Measurements from ENCODE around the gene ZNF544. TPM values are rescaled to one million over a fixed set of nuclear protein-coding genes. Genes with fewer than 3 reads are reported as not detected.
A peak's percentile ranks its signal among the peaks of the same experiment; 100 is the strongest.

The ZNF544 gene
- total and polyA plus RNA-seq, 2 of the 8 experiments (the other 6 are each of a cell fraction or from before 2014, with no cell fraction given) = 48.8 to 60.8 TPM

DNA sequence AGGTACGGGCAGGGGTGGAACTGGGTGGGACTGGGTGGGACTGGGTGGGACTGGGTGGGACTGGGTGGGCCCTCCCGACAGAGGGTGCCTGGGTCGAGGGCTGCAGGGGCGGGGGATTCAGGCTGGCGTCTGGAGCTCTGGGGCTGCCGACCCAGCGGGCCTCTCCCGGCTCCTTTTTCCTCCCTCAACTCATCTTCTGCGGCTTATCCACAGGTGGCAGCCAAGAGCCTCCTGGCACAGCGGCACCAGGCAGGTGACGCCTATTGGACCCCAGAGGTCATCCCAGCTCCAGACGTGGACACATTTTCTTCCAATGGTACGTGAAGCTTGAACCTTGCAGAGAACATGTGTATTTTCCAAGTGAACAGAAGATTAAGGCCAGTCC lies 533 bp downstream of the ZNF544 start:
- 8% methylated on average over 12 of the region's 13 CpGs; no CpG with 5 or more reads in 1 of the 2 experiments for WGBS, 2 experiments (ENCODE audit: extremely low coverage in 1 of 2, insufficient coverage in 1 of 2, insufficient read length in 1 of 2, insufficient replicate concordance in 2 of 2, low coverage in 1 of 2, low lambda C conversion rate in 2 of 2, missing lambda C conversion rate in 1 of 2)
- H3K79me1 ChIP-seq (ENCODE audit: low read depth, low read length) = peaks cover 11% of the 10 kb centered on the region
- TF ChIP-seq TAF1 (IDR thresholded peaks at IDR 0.05; ENCODE audit: low read depth, low read length) (no peak), SAP30 (IDR thresholded peaks at IDR 0.05; ENCODE audit: insufficient read depth, insufficient replicate concordance, low read length) (no peak), HDAC2 (IDR thresholded peaks at IDR 0.05; ENCODE audit: borderline replicate concordance in 1 of 2, low read depth in 2 of 2, low read length in 2 of 2) (no peak), KDM1A (IDR thresholded peaks at IDR 0.05; ENCODE audit: borderline replicate concordance, low read length) (no peak), RFX5 (IDR thresholded peaks at IDR 0.05; ENCODE audit: borderline replicate concordance, low read depth, low read length) (no peak), SP4 (IDR thresholded peaks at IDR 0.05; ENCODE audit: low read length) (no peak), SIN3A (conservative IDR thresholded peaks at IDR 0.05 in 1 of 2, IDR thresholded peaks at IDR 0.05 in 1 of 2; ENCODE audit: low read depth in 1 of 2, low read length in 2 of 2) (0 out of 4 replicates have a peak, but pooled peaks of 1 of the 2 experiments have one; percentile 40), POLR2A (IDR thresholded peaks at IDR 0.05; ENCODE audit: control extremely low read depth in 1 of 2, low read depth in 2 of 2, low read length in 2 of 2) (no peak), POLR2AphosphoS5 (IDR thresholded peaks at IDR 0.05; ENCODE audit: low read depth, low read length) (peak; percentile 28; the same call in 1 of the 2 replicates), CREB1 (IDR thresholded peaks at IDR 0.05) (no peak), ZNF274 (IDR thresholded peaks at IDR 0.05; ENCODE audit: borderline replicate concordance, extremely low read depth, low read length) (no peak)
- TF ChIP-seq, protein P1, sequence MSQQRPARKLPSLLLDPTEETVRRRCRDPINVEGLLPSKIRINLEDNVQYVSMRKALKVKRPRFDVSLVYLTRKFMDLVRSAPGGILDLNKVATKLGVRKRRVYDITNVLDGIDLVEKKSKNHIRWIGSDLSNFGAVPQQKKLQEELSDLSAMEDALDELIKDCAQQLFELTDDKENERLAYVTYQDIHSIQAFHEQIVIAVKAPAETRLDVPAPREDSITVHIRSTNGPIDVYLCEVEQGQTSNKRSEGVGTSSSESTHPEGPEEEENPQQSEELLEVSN (IDR thresholded peaks at IDR 0.05) = no peak

More for the DNA sequence above, 533 bp downstream of the ZNF544 start:
- peak in 1 of 2 experiments; percentile 50 for DNase-seq (ENCODE audit: low read depth in 1 of 2, low spot score in 2 of 2)
- Histone ChIP-seq H3K23me2 (ENCODE audit: low read depth, low read length) (peaks cover 10% of the 10 kb centered on the region), H4K91ac (replicated peaks; ENCODE audit: insufficient read length, low read length) (peak overlapping the region; percentile 73), H3K18ac (ENCODE audit: extremely low read depth, low read length) (peak overlapping the region; percentile 90; the same call in 1 of the 2 replicates), H3K9ac (replicated peaks in 1 of 4; ENCODE audit: extremely low read depth in 1 of 4, low read depth in 3 of 4, low read length in 3 of 4) (peak overlapping the region; percentile 84 to 97 (median 95)), H3K4ac (replicated peaks; ENCODE audit: insufficient read length, low read depth, low read length) (peak overlapping the region; percentile 94), H3K27me3 (replicated peaks in 1 of 4; ENCODE audit: control insufficient read depth in 3 of 4, extremely low read depth in 1 of 4, insufficient read depth in 3 of 4, low read length in 3 of 4) (no peaks in the 10 kb centered on the region), H2BK12ac (ENCODE audit: low read depth, low read length) (no peak overlapping the region), H2BK5ac (ENCODE audit: low read depth, low read length) (peak overlapping the region; percentile 93), H2AK5ac (ENCODE audit: low read depth, low read length) (peak overlapping the region; percentile 98; the same call in 1 of the 2 replicates), H3K4me1 (replicated peaks in 1 of 4; ENCODE audit: control insufficient read depth in 3 of 4, insufficient read depth in 4 of 4, low read length in 3 of 4) (peaks cover 3 to 14% (median 5%) of the 10 kb centered on the region in 4 experiments), H2BK20ac (ENCODE audit: low read length) (no peak overlapping the region), H3K56ac (replicated peaks; ENCODE audit: insufficient read length, low read depth, low read length) (peak overlapping the region; percentile 42), H3K36me3 (ENCODE audit: control insufficient read depth in 2 of 4, insufficient read depth in 4 of 4, low read length in 3 of 4) (peaks cover 28 to 44% (median 38%) of the 10 kb centered on the region in 4 experiments), H4K5ac (ENCODE audit: insufficient read length, low read depth, low read length) (peak overlapping the region; percentile 99), H2BK120ac (replicated peaks; ENCODE audit: low read depth, low read length) (no peak overlapping the region), H4K8ac (ENCODE audit: extremely low read depth, insufficient read depth, low read length) (peak overlapping the region; percentile 100), H3K79me2 (ENCODE audit: control insufficient read depth in 1 of 2, insufficient read depth in 2 of 2, low read length in 2 of 2) (peaks cover 12 to 42% of the 10 kb centered on the region in 2 experiments; a peak in 3 of 4 replicates), H3K23ac (ENCODE audit: insufficient read length) (no peak overlapping the region), H3K27ac (ENCODE audit: low read depth, low read length) (peak overlapping the region; percentile 97), H3K4me2 (ENCODE audit: insufficient read depth in 1 of 2, low read depth in 2 of 2, low read length in 2 of 2) (peak overlapping the region; percentile 89 to 92), H3K14ac (ENCODE audit: insufficient read length) (no peak overlapping the region), H3K4me3 (ENCODE audit: extremely low read depth in 1 of 4, insufficient read depth in 2 of 4, low read depth in 3 of 4, low read length in 4 of 4) (peak overlapping the region; percentile 81 to 96 (median 90)), H2BK15ac (ENCODE audit: low read length) (no peak overlapping the region), H4K20me1 (replicated peaks in 1 of 2; ENCODE audit: control insufficient read depth in 1 of 2, insufficient read depth in 2 of 2, low read length in 2 of 2) (peaks cover 3 to 16% of the 10 kb centered on the region in 2 experiments), H3K9me3 (ENCODE audit: insufficient read depth in 2 of 2, low read depth in 1 of 2, low read length in 1 of 2) (no peaks in the 10 kb centered on the region; a peak in 1 of 4 replicates), H2AFZ (ENCODE audit: low read length) (no peak overlapping the region)
- ChIA-PET POLR2A (ENCODE audit: partially characterized antibody) (interaction anchor here (0.5 to 4.1 kb wide), 45 partner anchors 9 to 550 kb away, joined by 3 to 52 read pairs (median 5); partner anchors contain the start of genes ZNF274, ZNF497, ZNF606 and ZNF8), CTCF (ENCODE audit: partially characterized antibody) (interaction anchor here (0.6 to 2.7 kb wide), 10 partner anchors 9 to 143 kb away, joined by 3 to 12 read pairs (median 4); no protein-coding TSS in a partner anchor)
- no peak for FAIRE-seq

Data from H1 (cell line).